OCI-LY1 (cell line): ENCODE measurements around the gene CLDN9.

Source experiments
- H2AFZ ChIP-seq: fragments of 200-600 bp; sonication (generic), shearing (Covaris generic); 2 replicates; pipeline ENCODE4 v1.6.0; 2014; ENCODE audit warnings: antibody characterized with exemption, mild to moderate bottlenecking, low read length
- H3F3A ChIP-seq: fragments of 200-600 bp; sonication (generic), shearing (Covaris generic); 2 replicates; pipeline ENCODE4 v1.6.0; 2014; ENCODE audit warnings: mild to moderate bottlenecking, antibody characterized with exemption, low read length, moderate library complexity; ENCODE audit not compliant: insufficient read depth
- H3K27ac ChIP-seq: fragments of 200-600 bp; sonication (generic); 2 replicates; pipeline ENCODE4 v1.5.1; 2014; ENCODE audit warnings: low read length, mixed run types, mild to moderate bottlenecking, low read depth; ENCODE audit not compliant: poor library complexity, severe bottlenecking
- H3K27me3 ChIP-seq: fragments of 200-600 bp; sonication (generic); 2 replicates; pipeline ENCODE4 v1.6.0; 2014; ENCODE audit warnings: antibody characterized with exemption, mild to moderate bottlenecking, low read length, moderate library complexity; ENCODE audit not compliant: insufficient read depth
- H3K36me3 ChIP-seq: fragments of 200-600 bp; sonication (generic); 2 replicates; pipeline ENCODE4 v1.6.1; 2014; ENCODE audit warnings: mild to moderate bottlenecking, antibody characterized with exemption, low read length, moderate library complexity, mixed read lengths; ENCODE audit not compliant: insufficient read depth
- H3K4me1 ChIP-seq: fragments of 200-600 bp; sonication (generic); 2 replicates; pipeline ENCODE4 v1.5.1; 2014; ENCODE audit warnings: mild to moderate bottlenecking, low read length, moderate library complexity; ENCODE audit not compliant: insufficient read depth, severe bottlenecking
- H3K4me2 ChIP-seq: fragments of 200-600 bp; sonication (generic), shearing (Covaris generic); 2 replicates; pipeline ENCODE4 v1.6.1; 2014; ENCODE audit warnings: low read length
- H3K4me3 ChIP-seq: fragments of 200-600 bp; sonication (generic); 2 replicates; pipeline ENCODE4 v1.5.1; 2014; ENCODE audit warnings: low read length, low read depth, mild to moderate bottlenecking, mixed read lengths; ENCODE audit not compliant: poor library complexity, severe bottlenecking
- H3K79me2 ChIP-seq: fragments of 200-600 bp; shearing (Covaris generic); 2 replicates; pipeline ENCODE4 v1.6.1; 2016; ENCODE audit warnings: mixed run types, low read length, mixed read lengths; ENCODE audit not compliant: insufficient read depth
- H3K9ac ChIP-seq: fragments of 200-600 bp; sonication (generic), shearing (Covaris generic); 2 replicates; pipeline ENCODE4 v1.6.1; 2014; ENCODE audit warnings: mild to moderate bottlenecking, low read length, mixed read lengths
- H3K9me2 ChIP-seq: fragments of 200-600 bp; sonication (generic), shearing (Covaris generic); 2 replicates; pipeline ENCODE4 v1.6.1; 2014; ENCODE audit warnings: low read depth, mild to moderate bottlenecking, low read length, mixed read lengths
- H3K9me3 ChIP-seq: fragments of 200-600 bp; shearing (Covaris generic); 2 replicates; pipeline ENCODE4 v1.6.1; 2014; ENCODE audit warnings: low read length, mixed read lengths
- H4K20me1 ChIP-seq: fragments of 200-600 bp; sonication (generic), shearing (Covaris generic); 2 replicates; pipeline ENCODE4 v1.6.0; 2016; ENCODE audit warnings: mild to moderate bottlenecking, low read length; ENCODE audit not compliant: insufficient read depth
- EZH2 ChIP-seq: fragments of 200-600 bp; sonication (generic), shearing (Covaris generic); IDR thresholded peaks from 2 replicates; pipeline ENCODE4 v1.8.0; 2017; ENCODE audit warnings: borderline replicate concordance, mixed run types, mild to moderate bottlenecking, antibody characterized with exemption, low read length, moderate library complexity, mixed read lengths
- TF ChIP-seq, protein P1 (sequence below): fragments of 200-600 bp; sonication (generic), shearing (Covaris generic); IDR thresholded peaks from 2 replicates; pipeline ENCODE4 v1.5.1; 2017; ENCODE audit warnings: mild to moderate bottlenecking, antibody characterized with exemption, low read length, moderate library complexity, mixed read lengths

The CLDN9 gene

DNA sequence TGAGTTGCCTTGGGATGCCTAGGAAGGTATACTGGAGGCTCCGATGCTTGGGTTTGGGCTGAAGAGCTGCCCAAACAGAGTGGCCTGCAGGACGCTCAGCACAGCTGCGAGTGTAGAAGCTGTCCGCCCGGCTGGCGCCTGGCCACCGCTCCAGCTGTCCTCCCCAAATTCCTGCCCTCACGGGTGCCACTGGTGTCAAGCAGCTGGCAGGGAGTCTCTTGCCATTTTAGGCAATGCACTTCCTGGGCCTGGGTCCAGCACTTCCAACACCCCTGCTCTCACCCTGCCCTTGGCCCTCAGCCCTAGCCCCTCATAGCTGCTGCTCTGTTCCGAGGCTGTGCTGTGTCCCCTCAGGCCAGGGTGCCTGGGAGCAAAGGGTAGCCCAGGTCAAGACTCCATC is 27.3 kb upstream of the CLDN9 start:
- Histone ChIP-seq H3K36me3 (no peaks in the 10 kb centered on the region), H2AFZ (no peak overlapping the region), H3K9me2 (no peaks in the 10 kb centered on the region), H3K9me3 (no peaks in the 10 kb centered on the region), H3K4me1 (peaks cover 23% of the 10 kb centered on the region), H3F3A (no peaks in the 10 kb centered on the region), H4K20me1 (no peaks in the 10 kb centered on the region), H3K27ac (no peak overlapping the region), H3K9ac (no peak overlapping the region), H3K27me3 (peaks cover 3% of the 10 kb centered on the region; the same call in 1 of the 2 replicates), H3K79me2 (no peaks in the 10 kb centered on the region), H3K4me2 (no peak overlapping the region), H3K4me3 (no peak overlapping the region)
- TF ChIP-seq, protein P1, sequence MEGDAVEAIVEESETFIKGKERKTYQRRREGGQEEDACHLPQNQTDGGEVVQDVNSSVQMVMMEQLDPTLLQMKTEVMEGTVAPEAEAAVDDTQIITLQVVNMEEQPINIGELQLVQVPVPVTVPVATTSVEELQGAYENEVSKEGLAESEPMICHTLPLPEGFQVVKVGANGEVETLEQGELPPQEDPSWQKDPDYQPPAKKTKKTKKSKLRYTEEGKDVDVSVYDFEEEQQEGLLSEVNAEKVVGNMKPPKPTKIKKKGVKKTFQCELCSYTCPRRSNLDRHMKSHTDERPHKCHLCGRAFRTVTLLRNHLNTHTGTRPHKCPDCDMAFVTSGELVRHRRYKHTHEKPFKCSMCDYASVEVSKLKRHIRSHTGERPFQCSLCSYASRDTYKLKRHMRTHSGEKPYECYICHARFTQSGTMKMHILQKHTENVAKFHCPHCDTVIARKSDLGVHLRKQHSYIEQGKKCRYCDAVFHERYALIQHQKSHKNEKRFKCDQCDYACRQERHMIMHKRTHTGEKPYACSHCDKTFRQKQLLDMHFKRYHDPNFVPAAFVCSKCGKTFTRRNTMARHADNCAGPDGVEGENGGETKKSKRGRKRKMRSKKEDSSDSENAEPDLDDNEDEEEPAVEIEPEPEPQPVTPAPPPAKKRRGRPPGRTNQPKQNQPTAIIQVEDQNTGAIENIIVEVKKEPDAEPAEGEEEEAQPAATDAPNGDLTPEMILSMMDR: no peak
- no peak for TF ChIP-seq EZH2

DNA sequence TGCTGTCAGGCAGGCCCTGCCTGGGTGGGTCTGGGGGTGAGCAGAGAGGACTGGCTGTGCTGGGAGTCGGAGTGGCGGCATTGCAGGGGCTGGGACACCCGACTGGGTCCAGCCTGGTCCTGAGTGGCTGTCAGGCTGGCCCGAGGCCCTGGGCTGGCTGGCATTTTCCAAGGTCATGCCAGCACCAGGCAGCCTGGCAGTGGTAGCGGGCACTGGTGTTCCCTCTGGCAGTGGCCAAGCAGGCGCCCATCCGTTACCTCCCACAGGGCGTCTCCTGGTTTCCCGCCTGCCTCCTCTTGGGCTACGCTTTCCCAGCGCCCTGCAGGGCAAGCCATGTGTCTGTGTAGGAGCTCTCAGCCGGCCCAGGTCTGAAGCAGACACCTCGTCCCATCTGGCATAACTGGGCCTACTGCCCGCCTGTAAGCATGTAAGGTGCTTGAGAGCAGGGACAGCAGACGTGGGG is 26.8 kb upstream of the CLDN9 start:
- H3K79me2 ChIP-seq: no peaks in the 10 kb centered on the region
- H2AFZ ChIP-seq: no peak overlapping the region
- no peaks in the 10 kb centered on the region for H3K9me3 ChIP-seq
- no peaks in the 10 kb centered on the region for H3K36me3 ChIP-seq
- H3K4me2 ChIP-seq: no peak overlapping the region
- H3F3A ChIP-seq: no peaks in the 10 kb centered on the region
- H3K4me3 ChIP-seq: no peak overlapping the region
- H3K27ac ChIP-seq: no peak overlapping the region
- H3K27me3 ChIP-seq: peaks cover 3% of the 10 kb centered on the region; the same call in 1 of the 2 replicates
- no peaks in the 10 kb centered on the region for H3K9me2 ChIP-seq
- no peaks in the 10 kb centered on the region for H4K20me1 ChIP-seq
- H3K4me1 ChIP-seq: peaks cover 20% of the 10 kb centered on the region
- TF ChIP-seq, protein P1: no peak
- no peak for TF ChIP-seq EZH2
- H3K9ac ChIP-seq: no peak overlapping the region

DNA sequence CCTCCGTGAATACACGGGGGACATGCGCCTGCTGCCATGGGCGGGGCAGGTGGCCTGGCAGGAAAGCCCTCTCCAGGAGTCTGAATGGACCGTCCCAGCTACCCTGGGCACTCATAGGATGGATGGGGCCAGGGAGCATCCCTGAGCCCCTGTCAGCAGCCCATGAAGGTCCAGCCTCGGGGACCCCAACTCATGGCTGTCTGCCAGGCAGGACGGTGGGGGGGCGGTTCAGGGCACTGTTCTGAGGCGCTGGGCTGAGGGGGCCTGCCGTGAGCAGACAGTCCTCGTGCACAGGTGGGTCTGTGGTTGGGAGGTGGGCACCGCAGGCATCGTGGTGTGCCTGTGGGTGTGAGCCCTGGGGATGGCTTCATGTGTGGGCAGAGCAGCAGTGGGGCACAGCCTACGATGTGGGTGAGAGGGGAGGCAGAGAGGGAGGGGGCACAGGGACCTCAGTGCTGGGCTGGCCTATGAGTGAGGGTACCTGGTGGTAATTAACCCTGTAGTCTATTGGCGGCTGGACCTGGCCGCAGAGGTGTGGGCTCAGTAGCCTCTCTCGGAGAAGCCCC is 26.0 kb upstream of the CLDN9 start:
- Histone ChIP-seq H4K20me1 (no peaks in the 10 kb centered on the region), H3K4me1 (peaks cover 16% of the 10 kb centered on the region), H3K79me2 (no peaks in the 10 kb centered on the region), H2AFZ (no peak overlapping the region), H3K27ac (no peak overlapping the region), H3K9ac (no peak overlapping the region), H3K27me3 (peaks cover 3% of the 10 kb centered on the region; the same call in 1 of the 2 replicates), H3K9me3 (no peaks in the 10 kb centered on the region), H3K4me3 (no peak overlapping the region), H3K36me3 (no peaks in the 10 kb centered on the region), H3K9me2 (no peaks in the 10 kb centered on the region), H3F3A (no peaks in the 10 kb centered on the region), H3K4me2 (no peak overlapping the region)
- no peak for TF ChIP-seq EZH2
- TF ChIP-seq, protein P1: no peak
